HG03354 (cell line): Measurements from ENCODE around the gene RPL41.
"Not testable (repeated sequence)": the region's sequence is repeated elsewhere in the genome, so short reads cannot be mapped to it uniquely, and the experiment has no call there.

Experiments
- ATAC-seq: cut with Tn5 transposase; IDR thresholded peaks from one replicate; pipeline ENCODE4 v1.9.1; 2021; ENCODE audit warnings: mild to moderate bottlenecking; ENCODE audit not compliant: unreplicated experiment, poor library complexity, severe bottlenecking

The RPL41 gene

GRCh38 chr12:56116267-56117081, at the start of gene RPL41:
Gene RPL41, plus strand, starts transcription at chr12:56116633.
- ATAC-seq = peak; percentile 49

GRCh38 chr12:56071648-56072047, 44.8 kb upstream of the RPL41 start:
- ATAC-seq = no peak

- ATAC-seq = no peak
These were observed 42.0 kb upstream of the RPL41 start for GRCh38 chr12:56074396-56074795.

GRCh38 chr12:56077966-56078365, 38.5 kb upstream of the RPL41 start:
- not testable (repeated sequence) for ATAC-seq

GRCh38 chr12:56078427-56078826, 38.0 kb upstream of the RPL41 start:
- ATAC-seq = no peak

- ATAC-seq = peak; percentile 82
These were observed 37.3 kb upstream of the RPL41 start for GRCh38 chr12:56078931-56079722.

GRCh38 chr12:56079723-56080555, 36.5 kb upstream of the RPL41 start, which contains the start of gene ERBB3:
Gene ERBB3, plus strand, starts transcription at chr12:56080165. Its CDS starts 136 bp downstream, at chr12:56080301.
- peak; percentile 34 for ATAC-seq

GRCh38 chr12:56080556-56081138, 35.8 kb upstream of the RPL41 start:
- no peak for ATAC-seq

GRCh38 chr12:56081393-56082347, 34.8 kb upstream of the RPL41 start:
- no peak for ATAC-seq

GRCh38 chr12:56082382-56082781, 34.1 kb upstream of the RPL41 start:
- ATAC-seq = no peak

GRCh38 chr12:56082967-56083366, 33.5 kb upstream of the RPL41 start:
- ATAC-seq = no peak

- ATAC-seq = no peak
These were observed 31.4 kb upstream of the RPL41 start for GRCh38 chr12:56084958-56085543.

GRCh38 chr12:56086096-56086495, 30.3 kb upstream of the RPL41 start:
- no peak for ATAC-seq

- no peak for ATAC-seq
These were observed 29.8 kb upstream of the RPL41 start for GRCh38 chr12:56086608-56087007.

GRCh38 chr12:56087220-56087619, 29.2 kb upstream of the RPL41 start:
- ATAC-seq = no peak

- no peak for ATAC-seq
These were observed 18.7 kb upstream of the RPL41 start for GRCh38 chr12:56097738-56098137.

- no peak for ATAC-seq
These were observed 17.8 kb upstream of the RPL41 start for GRCh38 chr12:56098592-56098991.

- ATAC-seq = no peak
These were observed 16.6 kb upstream of the RPL41 start for GRCh38 chr12:56099787-56100186.
